Activated effector memory CD4-positive, alpha-beta T cell treated with anti-CD3 and anti-CD28 coated beads, Interleukin-2, amount 50 U/mL, for 16 hours (primary cell): ENCODE measurements around the gene SLC26A8.
"Not testable (repeated sequence)": the region's sequence is repeated elsewhere in the genome, so short reads cannot be mapped to it uniquely, and the experiment has no call there.

Experiments used
- DNase-seq: peaks from one replicate; pipeline ENCODE4 v3.0.0-alpha.2; 2020

The SLC26A8 gene

DNA sequence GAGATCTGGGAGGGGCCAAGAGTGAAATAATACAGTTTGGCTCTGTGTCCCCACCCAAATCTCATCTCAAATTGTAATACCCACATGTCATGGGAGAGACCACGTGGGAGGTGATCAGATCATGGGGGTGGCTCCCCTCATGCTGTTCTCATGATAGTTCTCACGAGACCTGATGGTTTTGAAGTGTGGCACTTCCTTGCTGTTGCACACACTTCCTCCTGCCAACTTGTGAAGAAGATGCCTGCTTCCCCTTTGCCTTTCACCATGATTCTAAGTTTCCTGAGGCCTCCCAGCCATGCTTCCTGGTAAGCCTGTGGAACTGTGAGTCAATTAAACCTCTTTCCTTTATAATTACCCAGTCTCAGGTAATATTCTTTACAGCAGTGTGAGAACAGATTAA lies 114.9 kb downstream of the SLC26A8 start:
- not testable (repeated sequence) for DNase-seq

DNA sequence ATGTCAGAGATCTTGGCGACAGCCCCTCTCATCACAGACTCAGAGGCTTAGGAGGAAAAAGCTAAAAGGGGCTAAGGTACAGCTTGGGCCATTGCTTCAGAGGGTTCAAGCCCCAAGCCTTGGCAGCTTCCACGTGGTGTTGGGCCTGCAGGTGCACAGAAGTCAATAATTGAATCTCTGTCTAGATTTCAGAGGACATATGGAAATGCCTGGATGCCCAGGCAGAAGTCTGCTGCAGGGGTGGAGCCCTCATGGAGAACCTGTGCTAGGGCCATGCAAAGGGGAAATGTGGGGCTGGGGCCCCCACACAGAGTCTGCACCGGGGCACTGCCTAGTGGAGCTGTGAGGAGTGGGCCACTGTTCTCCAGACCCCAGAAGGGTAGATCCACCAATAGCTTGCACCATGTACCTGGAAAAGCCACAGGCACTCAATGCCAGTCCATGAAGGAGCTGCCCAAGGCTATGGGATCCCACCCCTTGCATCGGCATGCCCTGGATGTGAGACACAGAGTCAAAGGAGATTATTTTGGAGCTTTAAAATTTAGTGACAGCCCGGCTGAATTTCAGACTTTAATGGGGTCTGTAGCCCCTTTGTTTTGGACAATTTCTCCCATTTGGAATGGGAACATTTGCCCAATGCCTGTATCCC lies 115.6 kb downstream of the SLC26A8 start:
- not testable (repeated sequence) for DNase-seq

DNA sequence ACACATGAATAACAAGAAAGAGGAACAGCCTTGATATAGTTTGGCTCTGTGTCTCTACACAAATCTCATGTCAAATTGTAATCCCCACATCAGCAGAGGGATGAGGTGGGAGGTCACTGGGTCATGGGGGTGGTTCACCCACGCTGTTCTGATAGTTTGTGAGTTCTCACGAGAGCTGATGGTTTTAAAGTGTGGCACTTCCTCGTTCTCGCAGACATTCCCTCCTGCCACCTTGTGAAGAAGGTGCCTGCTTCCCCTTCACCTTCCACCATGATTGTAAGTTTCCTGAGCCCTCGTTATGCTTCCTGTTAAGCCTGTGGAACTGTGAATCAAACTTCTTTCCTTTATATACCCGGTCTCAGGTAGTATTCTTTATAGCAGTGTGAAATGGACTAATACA lies 116.7 kb downstream of the SLC26A8 start:
- DNase-seq, result no peak

DNA sequence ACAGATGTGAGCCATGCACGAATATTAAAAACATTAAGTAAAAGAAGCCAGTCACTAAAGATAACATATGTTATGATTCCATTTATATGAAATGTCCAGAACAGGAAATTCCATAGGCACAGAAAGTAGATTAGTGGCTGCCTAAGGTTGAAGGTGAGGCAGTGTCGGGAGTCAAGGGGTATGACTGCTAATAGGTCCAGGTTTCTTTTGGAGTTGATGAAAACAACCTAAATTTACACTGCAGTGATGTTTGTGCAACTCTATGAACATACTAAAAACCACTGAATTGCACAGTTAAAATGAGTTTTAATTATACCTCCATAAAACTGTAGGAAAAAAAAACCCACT lies 118.0 kb downstream of the SLC26A8 start:
- DNase-seq, result no peak

DNA sequence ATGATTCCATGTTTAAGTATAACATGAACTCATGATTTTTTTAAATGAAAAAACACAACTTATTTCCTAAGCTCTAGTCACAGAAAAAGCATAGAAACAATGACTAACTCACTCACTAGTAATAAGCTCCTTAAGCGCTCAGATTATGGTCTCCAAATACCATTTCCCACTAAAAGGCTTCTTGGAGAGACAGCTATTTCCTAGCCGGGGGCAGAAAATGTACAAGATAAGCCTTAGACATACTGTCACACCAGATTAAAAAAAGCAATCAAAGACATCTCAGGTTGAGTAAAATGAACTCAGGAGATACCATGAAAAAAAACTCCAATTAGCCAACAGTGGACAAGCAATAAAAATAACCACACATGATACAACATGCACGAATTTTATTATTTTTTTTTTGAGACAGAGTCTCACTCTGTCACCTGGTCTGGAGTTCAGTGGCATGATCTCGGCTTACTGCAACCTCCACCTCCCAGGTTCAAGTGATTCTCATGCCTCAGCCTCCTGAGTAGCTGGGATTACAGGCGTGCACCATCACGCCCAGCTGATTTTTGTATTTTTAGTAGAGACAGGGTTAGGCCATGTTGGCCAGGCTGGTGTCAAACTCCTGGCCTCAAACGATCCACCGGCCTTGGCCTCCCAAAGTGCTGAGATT lies 118.5 kb downstream of the SLC26A8 start:
- DNase-seq, result no peak

DNA sequence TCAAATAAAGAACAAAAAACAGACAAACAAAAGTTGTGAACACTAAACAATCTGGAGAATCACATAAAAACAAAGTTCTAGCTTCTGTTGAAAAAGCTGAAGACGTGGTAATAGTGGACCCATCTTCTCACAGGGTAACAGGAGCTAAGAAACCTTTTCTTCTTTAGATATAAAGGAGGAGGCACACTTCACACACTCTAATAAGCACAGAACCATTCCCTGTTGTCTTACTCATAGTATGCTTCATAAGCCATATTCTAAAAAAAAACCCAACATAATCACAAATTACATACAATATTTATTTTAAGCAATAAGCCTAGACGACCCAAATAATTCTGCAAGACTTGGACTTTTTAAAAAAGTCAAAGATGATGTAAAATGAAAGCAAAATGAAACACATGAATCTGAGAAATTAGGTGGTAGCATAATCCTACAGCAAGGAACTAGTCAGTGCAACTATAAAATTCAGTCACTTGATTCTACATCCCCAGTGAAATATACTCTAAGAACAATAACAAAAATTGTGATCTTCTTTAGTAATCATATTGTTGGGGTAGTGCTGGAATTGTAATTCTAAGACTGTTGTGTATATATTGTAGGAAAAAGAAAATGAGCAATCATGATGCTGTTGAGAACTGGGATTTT lies 119.2 kb downstream of the SLC26A8 start:
- no peak for DNase-seq

DNA sequence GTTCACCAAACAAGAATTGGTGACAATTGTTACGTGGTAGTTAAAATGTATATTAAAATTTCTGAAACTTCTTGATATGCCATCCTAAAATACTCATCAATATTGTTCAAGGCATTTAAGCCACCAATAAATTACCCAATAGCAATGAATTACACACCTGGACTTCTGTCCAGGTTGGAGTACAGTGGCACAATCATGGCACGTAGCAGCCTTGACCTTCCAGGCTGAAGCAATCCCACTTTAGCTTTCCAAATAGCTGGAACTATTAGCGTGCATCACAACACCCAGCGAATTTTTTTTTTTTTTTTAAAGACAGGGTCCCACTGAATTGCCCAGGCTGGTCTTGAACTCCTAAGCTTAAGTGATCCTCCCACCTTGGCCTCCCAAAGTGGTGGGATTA lies 120.8 kb downstream of the SLC26A8 start:
- no peak for DNase-seq

DNA sequence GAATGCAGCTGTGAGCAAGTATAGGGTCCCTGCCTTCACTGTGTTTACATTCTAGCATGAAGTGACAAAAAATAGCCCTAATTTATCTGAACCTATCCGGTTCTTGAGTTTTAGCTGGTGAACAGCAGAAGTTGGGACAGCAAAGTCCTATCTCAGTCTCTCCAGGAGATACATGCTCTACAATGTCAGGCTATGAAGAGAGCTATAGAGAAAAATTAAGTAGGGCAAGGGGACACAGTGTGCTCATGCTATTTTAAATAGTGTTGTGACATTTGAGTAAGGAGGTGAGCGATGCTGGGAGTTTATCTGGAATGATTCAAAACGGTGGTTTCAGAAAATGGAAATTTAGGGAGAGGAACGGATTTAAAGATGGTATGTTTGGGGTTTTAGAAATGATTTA lies 124.0 kb downstream of the SLC26A8 start:
- DNase-seq, result no peak

DNA sequence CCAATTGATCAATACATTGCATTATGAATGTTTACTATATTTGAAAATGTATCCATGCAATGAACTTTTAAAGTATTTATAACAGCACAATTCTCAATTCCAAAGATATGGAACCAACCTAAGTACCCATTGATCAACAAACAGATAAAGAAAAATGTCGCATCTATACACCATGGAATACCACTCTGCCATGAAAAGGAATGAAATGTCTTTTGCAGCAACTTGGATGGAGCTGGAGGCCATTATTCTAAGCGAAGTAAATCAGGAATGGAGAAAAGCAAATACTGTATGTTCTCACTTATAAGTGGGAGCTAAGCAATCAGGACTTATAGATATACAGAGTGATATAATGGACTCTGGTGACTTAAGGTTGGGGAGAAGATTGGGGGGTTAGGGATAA lies 126.4 kb downstream of the SLC26A8 start:
- no peak for DNase-seq

DNA sequence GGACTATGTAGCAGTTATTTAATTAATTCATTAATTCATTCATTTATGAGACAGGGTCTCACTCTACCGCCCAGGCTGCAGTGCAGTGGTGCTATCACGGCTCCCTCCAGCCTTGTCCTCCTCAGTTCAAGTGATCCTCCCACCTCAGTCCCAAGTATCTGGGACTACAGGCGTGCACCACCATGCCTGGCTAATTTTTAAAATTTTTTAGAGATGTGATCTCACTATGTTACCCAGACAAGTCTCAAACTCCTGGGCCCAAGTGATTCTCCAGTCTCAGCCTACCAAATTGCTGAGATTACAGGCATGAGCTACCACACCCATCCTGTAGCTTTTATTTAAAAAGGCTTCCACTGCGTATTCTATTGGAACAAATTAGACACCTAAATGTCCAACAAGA lies 127.0 kb downstream of the SLC26A8 start:
- no peak for DNase-seq

DNA sequence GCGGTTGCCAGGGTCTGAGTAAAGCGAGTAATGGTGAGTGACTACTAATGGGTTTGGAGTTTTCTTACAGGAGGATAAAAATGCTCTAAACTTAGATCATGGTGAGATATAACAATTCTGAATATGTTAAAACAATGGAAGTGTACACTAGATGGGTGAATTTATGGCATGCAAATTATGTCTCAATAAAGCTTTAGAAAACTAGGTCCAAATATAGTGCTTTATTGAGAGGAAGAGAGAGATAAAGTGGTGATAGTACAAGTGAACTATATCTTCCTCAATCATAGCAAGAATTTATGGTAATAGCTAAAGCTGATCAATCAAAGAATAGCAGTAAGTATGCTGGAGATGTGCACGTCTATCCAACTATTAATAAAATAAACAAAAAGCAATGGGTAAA lies 127.4 kb downstream of the SLC26A8 start:
- no peak for DNase-seq

DNA sequence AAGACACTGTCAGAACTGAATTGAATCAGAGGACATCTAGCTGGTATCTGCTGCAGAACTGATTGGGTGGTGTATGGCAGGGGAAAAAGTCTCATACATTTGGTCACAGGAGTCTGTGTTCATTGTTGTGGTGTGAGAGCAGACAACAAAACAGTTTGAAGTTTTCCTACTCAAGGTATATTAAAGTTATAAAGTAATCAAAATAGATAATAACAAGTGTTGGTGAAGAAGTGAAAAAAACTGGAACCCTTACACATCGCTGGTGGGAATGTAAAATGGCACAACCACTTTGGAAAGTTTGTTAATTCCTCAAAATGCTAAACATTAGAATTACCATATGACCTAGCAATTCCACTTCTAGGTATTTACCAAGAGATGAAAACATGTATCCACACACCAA lies 128.2 kb downstream of the SLC26A8 start:
- DNase-seq, result no peak

DNA sequence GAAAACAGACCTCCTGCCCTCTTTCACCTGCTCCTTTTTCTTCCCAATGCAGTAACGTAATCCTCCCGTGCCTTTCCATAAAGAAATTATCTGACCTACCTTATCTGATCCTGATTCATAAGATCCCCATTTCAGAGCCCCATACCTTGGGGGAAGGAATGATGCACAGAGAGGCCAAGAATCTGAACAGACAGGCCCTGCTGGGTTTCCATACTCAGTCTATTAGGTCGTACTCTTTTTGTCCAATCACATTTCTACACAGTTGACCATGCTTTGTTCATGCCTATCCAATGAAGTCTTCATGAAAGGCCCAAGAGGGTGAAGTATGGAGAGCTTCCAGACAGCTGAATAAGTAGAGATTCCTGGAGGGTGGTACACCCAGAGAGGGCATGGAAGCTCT lies 128.9 kb downstream of the SLC26A8 start:
- no peak for DNase-seq

DNA sequence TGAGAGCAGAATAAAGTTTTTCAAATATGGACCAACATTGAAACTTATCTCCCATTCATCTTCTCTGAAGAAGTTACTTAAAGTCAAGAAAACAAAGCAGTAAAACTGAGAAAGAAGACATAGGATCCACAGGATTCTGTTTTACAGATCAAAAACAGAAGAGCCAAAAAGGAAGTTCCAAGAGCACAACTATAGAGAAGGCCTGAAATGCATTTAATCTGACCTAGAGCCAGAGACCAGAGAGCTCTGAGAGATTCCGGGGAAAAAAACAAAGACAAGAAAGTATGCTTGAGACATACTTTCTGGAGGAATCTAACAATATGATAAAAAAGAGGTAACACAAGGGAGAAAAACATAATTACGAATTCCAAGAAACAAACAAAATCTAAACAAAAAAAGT lies 129.7 kb downstream of the SLC26A8 start:
- no peak for DNase-seq
